DMS79 (cell line): ENCODE data around the gene ABCC2.

ENCODE experiments used
- DNase-seq: peaks from one replicate; lab custom pipeline; 2025; lab: John Stamatoyannopoulos, UW

Gene ABCC2

DNA sequence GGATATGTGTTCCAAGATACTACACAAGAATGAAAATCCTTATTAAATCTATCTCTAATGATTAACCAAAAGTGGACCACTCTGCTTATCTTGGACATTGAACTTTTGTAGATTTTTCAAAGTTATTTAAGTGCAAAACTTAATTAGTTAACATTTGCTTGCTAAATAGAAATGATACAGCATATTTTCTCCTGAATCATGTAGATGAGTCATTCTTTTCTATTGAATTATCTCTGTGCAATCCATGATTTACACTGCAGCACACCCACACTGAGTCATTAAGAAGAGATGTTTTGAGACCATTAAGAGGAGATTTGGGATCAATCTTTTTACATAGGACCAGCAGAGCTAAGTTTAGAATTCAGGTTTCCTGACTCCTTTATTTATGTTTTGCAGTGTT is 6.6 kb upstream of the ABCC2 start:
- no peak for DNase-seq

GRCh38 chr10:99777918-99778714 is 4.3 kb upstream of the ABCC2 start:
- no peak for DNase-seq

DNA sequence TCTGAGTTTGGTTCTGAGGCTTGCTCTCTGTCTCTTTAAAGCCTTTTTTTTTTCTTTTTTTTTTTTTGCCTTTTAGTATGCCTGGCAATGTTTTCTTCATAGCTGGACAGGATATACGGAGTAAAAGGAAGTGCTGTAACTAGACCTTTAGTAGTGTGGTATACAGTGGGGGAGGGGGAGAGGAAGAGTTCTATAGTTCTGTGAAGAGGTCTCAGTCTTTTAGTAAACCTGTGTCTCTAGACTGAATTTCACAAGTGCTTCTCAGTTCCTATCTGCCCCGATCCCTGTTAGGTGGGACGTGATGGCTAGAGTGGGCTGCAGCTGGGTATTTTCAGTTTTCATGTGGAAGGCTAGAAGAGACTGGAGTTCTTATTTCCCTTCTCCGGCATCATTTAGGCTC is 3.1 kb upstream of the ABCC2 start:
- no peak for DNase-seq

DNA sequence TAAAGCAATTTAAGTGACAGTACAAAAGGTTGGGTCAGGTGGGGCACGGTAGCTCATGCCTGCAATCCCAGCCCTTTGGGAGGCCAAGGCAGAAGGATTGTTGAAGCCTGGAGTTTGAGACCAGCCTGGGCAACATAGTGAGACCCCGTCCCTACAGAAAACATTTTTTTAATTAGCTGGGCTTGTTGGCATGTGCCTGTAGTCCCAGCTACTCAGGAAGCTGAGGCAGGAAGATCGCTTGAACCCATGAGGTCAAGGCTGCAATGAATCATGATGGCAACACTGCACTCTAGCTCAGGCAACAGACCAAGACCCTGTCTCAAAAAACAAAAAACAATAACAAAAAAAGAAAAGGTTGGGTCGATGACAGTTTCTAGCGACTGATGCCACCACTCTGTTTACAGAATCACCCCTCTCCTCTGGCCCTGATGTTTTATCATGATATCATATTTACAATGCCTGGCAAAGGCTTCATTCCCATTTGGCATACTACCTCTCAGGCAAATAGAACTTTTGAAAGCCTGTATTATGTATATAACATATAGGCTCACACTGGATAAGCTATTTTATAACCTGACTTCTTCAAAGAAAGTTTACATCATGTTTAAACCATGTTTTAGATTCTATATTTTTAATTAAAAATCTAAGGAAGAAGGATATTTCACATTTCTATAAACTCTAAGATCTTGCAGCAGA is 558 bp upstream of the ABCC2 start:
- no peak for DNase-seq

DNA sequence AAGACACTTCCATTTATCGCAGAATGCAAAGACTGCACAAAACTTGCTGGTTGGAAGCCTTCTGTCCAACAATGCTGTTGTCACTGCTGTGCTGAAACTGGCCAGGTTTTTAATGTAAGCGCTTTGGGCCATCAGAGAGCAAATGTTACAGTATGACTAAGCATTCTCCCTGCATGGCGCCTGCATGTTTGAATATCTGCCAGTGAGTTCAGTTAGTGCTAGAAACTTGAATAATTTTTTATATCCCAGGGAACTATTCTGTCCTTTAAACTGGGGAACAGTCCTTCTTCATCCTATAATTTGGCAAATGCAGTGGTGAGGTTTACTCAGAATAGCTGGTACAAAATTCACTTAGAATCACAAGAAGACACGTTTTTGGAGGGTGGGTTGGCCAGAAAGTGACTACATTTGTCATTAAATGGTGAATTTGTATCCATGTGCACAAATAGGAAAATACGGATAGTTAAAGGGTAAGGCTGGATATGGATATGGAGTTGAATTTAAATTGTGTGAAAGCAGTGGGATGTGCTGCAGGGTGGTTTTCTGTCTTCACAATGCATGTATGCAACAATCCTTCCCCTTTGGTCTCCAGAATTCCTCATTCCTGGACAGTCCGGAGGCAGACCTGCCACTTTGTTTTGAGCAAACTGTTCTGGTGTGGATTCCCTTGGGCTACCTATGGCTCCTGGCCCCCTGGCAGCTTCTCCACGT is 1.7 kb downstream of the ABCC2 start:
- no peak for DNase-seq

DNA sequence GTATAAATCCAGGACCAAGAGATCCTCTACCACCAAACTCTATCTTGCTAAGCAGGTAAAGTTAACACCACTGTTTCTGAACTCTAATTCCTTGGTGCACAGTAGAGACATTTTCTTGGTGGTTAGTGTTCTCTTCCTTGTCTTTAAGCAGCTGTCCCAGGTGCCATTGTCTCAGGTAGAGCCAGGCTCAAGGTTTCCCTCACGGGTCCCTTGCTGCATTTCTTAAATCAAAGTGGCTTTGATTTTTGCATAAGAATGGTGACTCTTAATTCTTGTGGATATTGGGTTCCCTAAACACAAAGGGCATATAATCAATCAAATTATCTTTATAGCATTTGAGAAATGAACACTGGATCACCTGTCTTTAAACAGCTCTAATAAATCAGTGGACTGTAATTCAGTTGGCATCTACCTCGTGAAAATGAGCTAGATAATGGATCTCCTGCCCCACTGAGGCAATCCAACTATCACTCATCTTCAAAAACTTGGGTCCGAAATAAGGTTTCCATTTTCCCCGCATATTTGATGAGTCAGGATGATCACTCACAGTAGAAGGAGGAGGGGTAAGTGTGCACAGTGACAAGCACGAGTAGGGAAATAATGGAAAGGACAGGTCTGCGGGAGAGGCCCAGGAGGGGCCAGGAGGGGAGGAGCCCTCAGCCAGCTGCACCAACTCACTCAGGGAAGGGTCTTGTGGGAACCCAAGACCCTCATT is 2.4 kb downstream of the ABCC2 start:
- no peak for DNase-seq

GRCh38 chr10:99785646-99786045 is 3.2 kb downstream of the ABCC2 start:
- DNase-seq: no peak

DNA sequence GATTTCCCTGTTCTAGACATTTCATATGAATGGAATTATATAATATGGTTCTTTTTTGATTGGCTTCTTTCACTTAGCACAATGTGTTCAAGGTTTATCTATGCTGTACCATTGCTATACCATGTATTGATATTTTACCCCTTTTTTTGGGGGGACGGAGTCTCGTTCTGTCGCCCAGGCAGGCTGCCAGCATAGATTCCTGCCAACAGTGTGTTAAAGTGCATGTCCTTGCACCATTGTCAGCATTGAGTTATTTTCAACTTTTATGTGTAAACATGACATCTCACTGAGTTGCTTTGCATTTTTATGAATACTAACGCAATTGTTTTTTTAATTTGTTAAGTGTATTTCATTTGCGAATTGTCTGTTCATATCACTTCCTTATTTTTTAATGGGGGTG is 4.9 kb downstream of the ABCC2 start:
- no peak for DNase-seq

- DNase-seq: no peak
These were observed 5.5 kb downstream of the ABCC2 start for GRCh38 chr10:99787782-99788445.

DNA sequence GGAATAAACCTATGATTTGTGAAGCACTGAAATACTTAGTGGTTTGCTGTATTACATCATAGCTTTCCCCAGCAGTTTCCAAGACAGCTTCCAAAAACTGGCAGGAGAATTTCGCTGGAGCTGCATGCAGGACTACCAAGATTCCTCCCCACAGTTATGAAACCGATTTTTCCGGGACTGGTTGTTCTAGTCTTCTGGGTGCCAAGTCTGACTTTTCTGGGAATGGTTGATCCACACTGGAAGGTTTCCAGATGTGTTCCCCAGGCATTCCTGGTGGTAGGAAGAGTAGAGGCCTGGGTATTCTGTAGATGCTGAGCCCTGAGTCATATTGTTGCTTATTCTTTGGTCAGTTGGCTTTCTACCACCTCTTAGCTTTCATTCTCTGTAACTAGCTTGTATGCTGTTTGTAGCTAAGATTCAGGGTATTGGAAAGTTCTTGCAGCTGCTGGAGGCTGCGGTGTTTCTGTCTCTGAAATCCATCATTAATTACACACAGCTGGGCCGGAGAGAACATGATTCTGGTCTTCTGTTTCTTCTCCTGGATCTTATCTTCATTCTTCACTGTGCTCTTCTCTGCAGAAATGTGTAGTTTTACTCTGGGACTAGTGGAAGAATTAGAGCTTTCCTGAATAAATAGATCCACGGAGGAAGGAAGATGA is 6.3 kb downstream of the ABCC2 start:
- no peak for DNase-seq

DNA sequence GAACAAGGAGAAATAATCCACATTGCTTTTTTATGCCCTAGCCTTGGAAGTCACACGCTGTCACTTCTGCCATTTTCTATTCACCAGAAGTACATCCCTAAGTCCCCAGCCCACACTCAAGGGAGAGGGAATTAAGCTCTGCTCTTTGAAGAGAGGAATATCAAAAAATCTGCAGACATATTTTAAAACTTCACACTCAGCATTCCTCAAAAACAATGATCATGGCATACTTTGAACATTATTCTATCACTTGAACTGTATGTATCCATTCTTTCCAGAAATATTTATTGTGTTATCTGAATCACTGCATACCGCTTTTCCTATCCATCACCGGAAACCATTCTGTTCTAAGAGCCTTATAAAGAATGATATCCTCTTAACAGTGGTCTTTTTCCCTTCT is 9.4 kb downstream of the ABCC2 start:
- no peak for DNase-seq

- DNase-seq: no peak
These were observed 11.4 kb downstream of the ABCC2 start for GRCh38 chr10:99793819-99794218.

GRCh38 chr10:99796928-99797327 is 14.5 kb downstream of the ABCC2 start:
- no peak for DNase-seq

DNA sequence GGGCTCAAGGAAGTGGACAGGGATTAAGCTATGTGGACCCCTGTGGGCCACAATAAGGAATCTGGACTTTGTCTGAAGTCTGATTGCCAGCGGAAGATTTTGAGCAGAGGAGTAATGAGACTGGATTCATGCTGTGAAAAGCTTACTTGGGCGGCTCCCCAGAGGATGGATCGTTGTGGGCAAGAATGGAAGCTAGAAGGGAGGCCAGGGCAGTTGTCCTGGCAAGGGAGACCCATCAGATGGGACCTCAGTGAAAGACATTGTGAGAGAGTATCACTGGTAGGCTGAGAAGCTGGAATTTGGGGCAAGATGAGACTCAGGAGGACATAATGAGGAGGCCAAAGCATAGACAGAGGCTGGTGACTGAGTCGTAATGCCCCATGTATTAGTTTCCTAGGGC is 15.6 kb downstream of the ABCC2 start:
- no peak for DNase-seq

DNA sequence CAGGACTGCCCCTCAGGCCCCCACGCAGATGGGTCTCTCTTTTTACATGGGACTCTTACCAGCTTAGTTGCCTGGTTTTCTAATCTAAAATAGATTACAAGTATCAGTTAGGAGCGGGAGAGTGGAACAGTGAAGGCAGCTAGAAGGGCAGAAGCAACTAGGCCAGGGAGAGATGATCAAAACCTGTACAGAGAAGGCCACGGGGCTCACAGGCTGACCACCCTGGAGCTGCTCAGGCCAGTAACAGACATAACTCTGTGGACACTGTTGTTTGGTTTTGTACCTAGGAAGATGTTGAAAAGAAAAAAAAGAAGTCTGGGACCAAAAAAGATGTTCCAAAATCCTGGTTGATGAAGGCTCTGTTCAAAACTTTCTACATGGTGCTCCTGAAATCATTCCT is 16.5 kb downstream of the ABCC2 start:
- no peak for DNase-seq

DNA sequence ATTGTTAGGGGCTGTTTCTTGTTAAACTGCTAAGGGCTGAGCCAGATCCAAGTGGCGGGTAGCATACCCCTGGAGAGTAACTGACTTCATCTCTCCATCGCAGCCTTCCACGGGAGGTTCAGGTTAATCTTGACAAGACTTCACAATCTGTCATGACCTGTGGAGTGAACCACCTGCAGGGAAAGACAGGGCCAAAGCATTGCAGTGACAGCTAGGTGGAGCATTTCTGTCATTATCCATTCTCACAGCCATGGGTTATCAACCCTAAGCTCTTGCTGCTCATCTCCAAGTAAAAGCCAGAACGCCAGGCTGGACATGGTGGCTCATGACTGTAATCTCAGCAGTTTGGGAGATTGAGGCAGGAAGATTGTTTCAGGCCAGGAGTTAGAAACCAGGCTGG is 17.2 kb downstream of the ABCC2 start:
- no peak for DNase-seq

GRCh38 chr10:99804471-99804870 is 22.0 kb downstream of the ABCC2 start:
- no peak for DNase-seq

DNA sequence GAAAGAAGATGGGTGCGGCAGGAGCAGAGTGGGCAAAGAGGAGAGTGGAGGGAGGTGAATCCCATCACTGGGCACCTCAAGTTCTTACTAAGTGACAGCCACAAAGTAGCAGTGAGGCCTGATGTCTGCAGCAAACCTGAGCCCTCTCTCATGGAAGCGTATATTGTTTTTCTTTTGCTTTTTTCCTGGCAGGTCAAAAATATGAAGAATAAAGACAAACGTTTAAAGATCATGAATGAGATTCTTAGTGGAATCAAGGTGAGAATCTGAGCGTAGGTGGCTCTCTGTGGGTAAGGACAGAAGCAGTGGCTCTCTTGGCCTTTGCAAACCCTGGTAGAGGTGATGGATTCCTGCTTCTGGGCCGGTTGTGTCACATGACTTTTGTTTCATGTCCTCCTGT is 22.8 kb downstream of the ABCC2 start:
- DNase-seq: no peak

GRCh38 chr10:99806091-99806490 is 23.7 kb downstream of the ABCC2 start:
- no peak for DNase-seq

GRCh38 chr10:99807786-99808185 is 25.3 kb downstream of the ABCC2 start:
- no peak for DNase-seq

DNA sequence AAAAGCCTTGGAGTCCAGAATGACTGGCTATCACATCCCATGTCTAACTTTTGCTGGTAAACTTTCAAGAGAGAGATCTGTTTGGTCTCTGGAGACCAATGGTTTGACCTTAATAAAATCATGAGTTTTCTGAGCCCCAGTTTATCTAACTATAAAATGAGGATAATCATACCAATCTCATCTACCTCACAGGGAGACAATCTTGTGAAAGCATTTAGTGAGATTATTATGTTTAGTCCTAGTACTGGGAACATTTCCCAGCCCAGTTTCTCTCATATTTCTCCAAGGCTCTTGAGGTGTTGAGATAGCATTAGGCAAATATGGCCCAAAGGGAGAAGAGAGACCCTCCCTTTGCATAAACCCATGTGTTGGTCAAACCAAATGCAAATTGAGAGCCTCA is 25.8 kb downstream of the ABCC2 start:
- no peak for DNase-seq
